A673 (cell line): Measurements from ENCODE around the gene TDP2. TPM values are rescaled to one million over a fixed set of nuclear protein-coding genes. Genes with fewer than 3 reads are reported as not detected.

Source experiments
- BruUV-seq: library from RNA; stranded (reverse); fragments of 400-500 nt; replicated peaks from 2 replicates; lab custom pipeline; 2021; lab: Mats Ljungman, UMichigan
- CTCF ChIA-PET: fragments of 300-600 bp; sonication (Branson Sonifier 250); formaldehyde crosslinking; loops from one replicate; lab custom pipeline; 2022; ENCODE audit warnings: antibody characterized with exemption; lab: Charles Lee
- POLR2A ChIA-PET: fragments of 300-600 bp; sonication (Branson Sonifier 250); formaldehyde crosslinking; loops from one replicate; lab custom pipeline; 2022; ENCODE audit warnings: antibody characterized with exemption; ENCODE audit not compliant: low non-redundant PET; lab: Charles Lee
- DNase-seq: peaks from one replicate; pipeline ENCODE4 v3.0.0-alpha.2; 2015; ENCODE audit warnings: low spot score
- H3K27ac ChIP-seq: fragments of 200-600 bp; sonication (generic); 2 replicates; pipeline ENCODE4 v1.5.1; 2016; ENCODE audit warnings: mixed run types, low read depth, mild to moderate bottlenecking, mixed read lengths, antibody characterized with exemption, low read length; ENCODE audit not compliant: poor library complexity, severe bottlenecking
- H3K27me3 ChIP-seq: fragments of 200-600 bp; sonication (generic); replicated peaks from 2 replicates; pipeline ENCODE4 v1.6.1; 2017; ENCODE audit warnings: mixed run types, low read depth, mild to moderate bottlenecking, mixed read lengths, antibody characterized with exemption, low read length; ENCODE audit not compliant: insufficient read depth, poor library complexity
- H3K36me3 ChIP-seq: fragments of 200-600 bp; sonication (generic); 2 replicates; pipeline ENCODE4 v1.6.1; 2016; ENCODE audit warnings: mixed run types, mild to moderate bottlenecking, mixed read lengths, antibody characterized with exemption, low read length; ENCODE audit not compliant: insufficient read depth, poor library complexity, severe bottlenecking
- H3K4me1 ChIP-seq: fragments of 200-600 bp; sonication (generic); 2 replicates; pipeline ENCODE4 v1.6.1; 2017; ENCODE audit warnings: mixed run types, mild to moderate bottlenecking, mixed read lengths, antibody characterized with exemption, low read length; ENCODE audit not compliant: insufficient read depth, poor library complexity, severe bottlenecking
- H3K4me3 ChIP-seq: fragments of 200-600 bp; sonication (generic); 2 replicates; pipeline ENCODE4 v1.5.1; 2016; ENCODE audit warnings: low read depth, mixed run types, mild to moderate bottlenecking, mixed read lengths, low read length; ENCODE audit not compliant: poor library complexity, severe bottlenecking
- H3K9me3 ChIP-seq: fragments of 200-600 bp; sonication (generic); 2 replicates; pipeline ENCODE4 v1.6.1; 2016; ENCODE audit warnings: mixed run types, low read depth, mild to moderate bottlenecking, mixed read lengths, antibody characterized with exemption, low read length; ENCODE audit not compliant: poor library complexity, severe bottlenecking
- EZH2 ChIP-seq: fragments of 200-600 bp; sonication (generic); IDR thresholded peaks from 2 replicates; pipeline ENCODE4 v1.6.1; 2017; ENCODE audit warnings: borderline replicate concordance, low read depth, mild to moderate bottlenecking, mixed read lengths, antibody characterized with exemption, low read length; ENCODE audit not compliant: poor library complexity, severe bottlenecking
- intact Hi-C: fragments of 100-400 bp; cut with micrococcal nuclease; formaldehyde crosslinking; loops from one replicate; pipeline ENCODE4 v1.10.0; 2022; ENCODE audit not compliant: unreplicated experiment
- total RNA-seq: library from RNA; stranded (reverse); gene quantifications from 2 replicates; pipeline ENCODE4 v1.2.3, GENCODE V29; 2021
- TF ChIP-seq, protein P1 (sequence below): fragments of 300-800, 200-600 bp; sonication (generic); conservative IDR thresholded peaks from 2 replicates; pipeline ENCODE4 v1.5.1; 2017; ENCODE audit warnings: low read depth, mild to moderate bottlenecking, antibody characterized with exemption, low read length, moderate library complexity, mixed read lengths

Gene TDP2
- total RNA-seq, 1 experiment from 2014 or later, result 34.9 TPM

DNA sequence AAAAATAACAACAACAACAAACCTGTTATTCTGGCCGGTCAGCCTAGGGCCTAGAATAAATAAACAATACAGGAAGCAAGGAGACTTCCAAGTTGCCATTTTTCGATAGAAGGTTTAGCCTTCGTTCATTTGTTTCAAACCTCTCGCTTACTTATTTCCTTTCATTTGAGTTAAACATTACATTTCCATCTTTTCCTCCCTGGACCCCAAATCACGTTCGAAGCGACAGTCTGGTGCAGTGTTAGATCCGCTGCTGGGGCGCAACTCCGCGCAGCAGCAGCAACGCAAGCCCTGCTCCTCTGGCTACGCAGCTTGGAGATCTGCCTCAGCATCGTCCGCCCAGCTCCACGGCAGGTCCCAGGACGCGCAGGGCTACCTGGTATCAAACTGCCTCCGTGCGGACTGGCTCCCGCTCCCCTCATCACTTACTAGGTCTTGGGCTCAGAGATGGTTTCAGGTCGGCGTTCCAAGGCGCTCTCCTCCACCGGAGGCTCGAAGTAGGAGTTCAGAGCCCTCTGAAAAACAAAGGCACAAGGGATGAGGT, 530 bp downstream of the TDP2 start:
- peak; percentile 41 for DNase-seq
- H3K36me3 ChIP-seq, result peaks cover 14% of the 10 kb centered on the region
- ChIA-PET CTCF (interaction anchor here (1.1 kb wide), 1 partner anchor 85 kb away, joined by 4 read pairs; no protein-coding TSS in a partner anchor), POLR2A (interaction anchor here (0.5 kb wide), 1 partner anchor 105 kb away, joined by 3 read pairs; no protein-coding TSS in a partner anchor)
- H3K9me3 ChIP-seq, result peaks cover 10% of the 10 kb centered on the region
- H3K27ac ChIP-seq, result peak overlapping the region; percentile 69
- peak overlapping the region; percentile 75 for H3K4me3 ChIP-seq
- TF ChIP-seq, protein P1, sequence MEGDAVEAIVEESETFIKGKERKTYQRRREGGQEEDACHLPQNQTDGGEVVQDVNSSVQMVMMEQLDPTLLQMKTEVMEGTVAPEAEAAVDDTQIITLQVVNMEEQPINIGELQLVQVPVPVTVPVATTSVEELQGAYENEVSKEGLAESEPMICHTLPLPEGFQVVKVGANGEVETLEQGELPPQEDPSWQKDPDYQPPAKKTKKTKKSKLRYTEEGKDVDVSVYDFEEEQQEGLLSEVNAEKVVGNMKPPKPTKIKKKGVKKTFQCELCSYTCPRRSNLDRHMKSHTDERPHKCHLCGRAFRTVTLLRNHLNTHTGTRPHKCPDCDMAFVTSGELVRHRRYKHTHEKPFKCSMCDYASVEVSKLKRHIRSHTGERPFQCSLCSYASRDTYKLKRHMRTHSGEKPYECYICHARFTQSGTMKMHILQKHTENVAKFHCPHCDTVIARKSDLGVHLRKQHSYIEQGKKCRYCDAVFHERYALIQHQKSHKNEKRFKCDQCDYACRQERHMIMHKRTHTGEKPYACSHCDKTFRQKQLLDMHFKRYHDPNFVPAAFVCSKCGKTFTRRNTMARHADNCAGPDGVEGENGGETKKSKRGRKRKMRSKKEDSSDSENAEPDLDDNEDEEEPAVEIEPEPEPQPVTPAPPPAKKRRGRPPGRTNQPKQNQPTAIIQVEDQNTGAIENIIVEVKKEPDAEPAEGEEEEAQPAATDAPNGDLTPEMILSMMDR, result no peak
- no peak for TF ChIP-seq EZH2
- H3K4me1 ChIP-seq, result peaks cover 8% of the 10 kb centered on the region
- TSS peak; percentile 70 for BruUV-seq
- no peaks in the 10 kb centered on the region for H3K27me3 ChIP-seq
- intact Hi-C loops, result no loop called here

DNA sequence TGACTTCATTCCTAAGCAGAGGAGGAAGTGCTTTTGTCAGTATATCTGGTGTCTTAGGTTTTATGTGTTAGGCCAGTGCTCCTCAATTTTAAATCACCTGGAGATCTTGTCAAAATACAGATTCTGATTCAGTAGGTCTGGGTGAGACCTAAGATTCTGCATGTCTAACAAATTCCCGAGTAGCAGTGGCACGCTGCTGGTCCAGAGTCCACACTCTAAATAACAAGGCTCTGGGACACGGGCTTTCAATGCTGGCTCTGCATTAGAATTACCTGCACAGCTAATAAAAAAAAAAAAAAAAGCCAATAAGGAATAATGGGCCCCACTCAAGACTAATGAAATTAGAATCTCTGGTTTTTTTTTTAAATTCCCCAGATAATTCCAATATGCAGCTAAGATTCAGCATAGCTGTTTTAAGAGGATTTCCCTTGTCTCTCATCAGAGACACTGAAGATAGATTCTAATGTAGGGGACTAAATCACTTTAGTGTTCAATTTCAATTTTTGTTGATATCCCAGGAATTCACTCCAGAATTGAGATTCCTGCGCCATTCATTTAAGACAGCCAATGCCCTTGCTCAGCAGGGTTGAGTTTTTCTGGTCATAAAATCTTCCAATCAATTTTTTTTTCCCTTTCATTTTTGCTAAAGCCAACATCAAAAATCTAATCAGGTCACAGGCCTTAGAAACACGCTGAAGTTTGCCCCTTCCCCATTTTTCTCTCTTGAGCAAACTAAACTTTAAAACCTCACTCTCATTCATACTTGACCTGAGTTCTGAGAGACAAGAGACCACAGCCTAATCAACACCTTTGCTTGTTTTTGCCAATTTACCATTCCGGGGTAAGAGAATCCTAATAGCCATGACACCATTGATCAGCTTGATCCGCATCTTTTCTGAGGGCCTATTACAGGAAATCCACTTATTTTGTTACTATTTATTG, 2.4 kb downstream of the TDP2 start:
- DNase-seq, result no peak
- H3K27me3 ChIP-seq, result no peaks in the 10 kb centered on the region
- ChIA-PET POLR2A (no interaction called here), CTCF (no interaction called here)
- no peak for TF ChIP-seq EZH2
- TF ChIP-seq, protein P1, result no peak
- no peak overlapping the region for H3K4me3 ChIP-seq
- no peaks in the 10 kb centered on the region for H3K9me3 ChIP-seq
- intact Hi-C loops, result no loop called here
- H3K4me1 ChIP-seq, result peaks cover 8% of the 10 kb centered on the region
- peaks cover 14% of the 10 kb centered on the region for H3K36me3 ChIP-seq
- BruUV-seq, result no TSS peak
- no peak overlapping the region for H3K27ac ChIP-seq

- H3K27me3 ChIP-seq, result no peaks in the 10 kb centered on the region
- no peak overlapping the region for H3K27ac ChIP-seq
- H3K36me3 ChIP-seq, result peaks cover 14% of the 10 kb centered on the region
- DNase-seq, result no peak
- BruUV-seq, result no TSS peak
- intact Hi-C loops, result no loop called here
- H3K4me3 ChIP-seq, result no peak overlapping the region
- peaks cover 8% of the 10 kb centered on the region for H3K4me1 ChIP-seq
- ChIA-PET CTCF (no interaction called here), POLR2A (no interaction called here)
- H3K9me3 ChIP-seq, result no peaks in the 10 kb centered on the region
- no peak for TF ChIP-seq EZH2
- TF ChIP-seq, protein P1, result no peak
These were observed 3.5 kb downstream of the TDP2 start for GRCh38 chr6:24663189-24663588.
